GM13976 (cell line): ENCODE results near the gene NFIA.

Experiments used
- DNase-seq: peaks from one replicate; pipeline ENCODE4 v3.0.0; 2012; ENCODE audit warnings: low spot score
- in situ Hi-C: fragments of 300-500 bp; cut with MboI; formaldehyde crosslinking; loops from one replicate; pipeline ENCODE4 v1.12.0; 2022; ENCODE audit warnings: low sequenced_read_pairs, mixed read lengths, inconsistent platforms; ENCODE audit not compliant: unreplicated experiment
- TF ChIP-seq, protein P1 (sequence below): IDR thresholded peaks from 2 replicates; pipeline ENCODE4 v1.5.1; 2012; ENCODE audit warnings: borderline replicate concordance, mild to moderate bottlenecking; ENCODE audit not compliant: insufficient read depth; ENCODE audit errors: extremely low read depth, missing control alignments, control extremely low read depth

NFIA gene

DNA sequence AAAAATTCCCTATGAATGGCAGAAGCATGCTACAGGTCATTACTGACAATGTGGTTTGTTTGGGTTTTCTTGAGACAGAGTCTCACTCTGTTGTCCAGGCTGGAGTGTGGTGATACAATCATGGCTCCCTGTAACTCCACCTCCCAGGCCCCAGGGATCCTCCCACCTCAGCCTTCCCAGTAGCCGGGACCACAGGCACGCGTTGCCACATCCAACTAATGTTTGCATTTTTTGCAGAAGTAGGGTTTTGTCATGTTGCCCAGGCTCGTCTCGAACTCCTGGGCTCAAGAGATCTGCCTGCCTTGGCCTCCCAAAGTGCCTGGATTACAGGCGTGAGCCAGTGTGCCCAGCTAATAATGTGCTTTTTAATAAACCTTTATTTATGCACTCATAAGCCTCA is 259.1 kb downstream of the NFIA start:
- in situ Hi-C loops, result no loop called here
- TF ChIP-seq, protein P1, sequence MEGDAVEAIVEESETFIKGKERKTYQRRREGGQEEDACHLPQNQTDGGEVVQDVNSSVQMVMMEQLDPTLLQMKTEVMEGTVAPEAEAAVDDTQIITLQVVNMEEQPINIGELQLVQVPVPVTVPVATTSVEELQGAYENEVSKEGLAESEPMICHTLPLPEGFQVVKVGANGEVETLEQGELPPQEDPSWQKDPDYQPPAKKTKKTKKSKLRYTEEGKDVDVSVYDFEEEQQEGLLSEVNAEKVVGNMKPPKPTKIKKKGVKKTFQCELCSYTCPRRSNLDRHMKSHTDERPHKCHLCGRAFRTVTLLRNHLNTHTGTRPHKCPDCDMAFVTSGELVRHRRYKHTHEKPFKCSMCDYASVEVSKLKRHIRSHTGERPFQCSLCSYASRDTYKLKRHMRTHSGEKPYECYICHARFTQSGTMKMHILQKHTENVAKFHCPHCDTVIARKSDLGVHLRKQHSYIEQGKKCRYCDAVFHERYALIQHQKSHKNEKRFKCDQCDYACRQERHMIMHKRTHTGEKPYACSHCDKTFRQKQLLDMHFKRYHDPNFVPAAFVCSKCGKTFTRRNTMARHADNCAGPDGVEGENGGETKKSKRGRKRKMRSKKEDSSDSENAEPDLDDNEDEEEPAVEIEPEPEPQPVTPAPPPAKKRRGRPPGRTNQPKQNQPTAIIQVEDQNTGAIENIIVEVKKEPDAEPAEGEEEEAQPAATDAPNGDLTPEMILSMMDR, result no peak
- no peak for DNase-seq

DNA sequence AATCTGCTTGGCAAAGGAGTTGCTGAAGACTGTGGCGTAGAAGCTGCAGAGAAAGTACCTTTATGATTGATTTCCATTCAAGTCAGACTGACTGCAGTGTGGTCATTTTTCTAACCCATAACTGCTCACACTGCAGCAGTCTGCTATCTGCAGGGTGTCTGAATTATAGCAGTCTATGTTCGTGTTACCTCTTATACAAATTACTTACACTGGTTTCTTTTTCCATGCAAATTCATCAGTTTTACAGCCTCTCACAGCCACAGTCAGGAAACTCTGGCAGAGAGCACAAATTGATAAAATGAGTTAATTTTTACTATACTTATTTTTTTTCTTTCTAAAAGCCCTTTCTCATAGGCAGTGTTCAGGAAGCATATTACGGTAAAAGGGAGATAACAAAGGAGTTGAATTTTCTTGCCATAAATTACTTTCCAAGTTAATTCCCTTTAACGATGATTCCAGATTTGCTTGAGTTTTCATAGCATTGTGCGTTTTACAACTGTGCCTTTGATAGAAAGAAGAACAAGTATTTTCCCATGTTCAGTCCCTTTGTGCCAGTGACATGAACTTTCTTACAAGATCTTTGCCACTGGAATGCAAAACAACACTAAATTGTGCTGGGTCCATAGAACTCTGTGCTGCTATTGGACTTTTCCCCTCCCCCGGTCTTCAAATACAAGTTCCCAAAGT is 261.5 kb downstream of the NFIA start:
- no peak for DNase-seq
- TF ChIP-seq, protein P1, result no peak
- in situ Hi-C loops, result no loop called here

DNA sequence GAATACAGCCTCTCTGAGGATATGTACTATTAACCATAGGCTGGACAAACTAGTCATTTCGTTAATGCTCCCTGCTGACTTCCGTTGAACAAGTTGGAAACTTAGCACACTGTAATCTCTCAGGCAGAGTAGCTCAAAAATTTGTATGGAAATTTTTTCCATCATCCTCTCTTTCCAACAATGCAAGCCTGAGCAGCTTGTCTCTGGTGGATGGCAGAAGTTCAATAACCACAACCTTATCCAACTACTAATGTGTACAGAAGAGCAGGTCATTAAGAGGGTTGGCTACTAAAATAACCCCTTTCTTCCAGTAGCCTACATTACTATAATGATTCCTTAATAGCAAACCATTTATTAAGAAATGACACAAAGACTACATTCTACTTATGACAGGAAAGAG is 262.3 kb downstream of the NFIA start:
- in situ Hi-C loops, result no loop called here
- TF ChIP-seq, protein P1, result no peak
- no peak for DNase-seq

DNA sequence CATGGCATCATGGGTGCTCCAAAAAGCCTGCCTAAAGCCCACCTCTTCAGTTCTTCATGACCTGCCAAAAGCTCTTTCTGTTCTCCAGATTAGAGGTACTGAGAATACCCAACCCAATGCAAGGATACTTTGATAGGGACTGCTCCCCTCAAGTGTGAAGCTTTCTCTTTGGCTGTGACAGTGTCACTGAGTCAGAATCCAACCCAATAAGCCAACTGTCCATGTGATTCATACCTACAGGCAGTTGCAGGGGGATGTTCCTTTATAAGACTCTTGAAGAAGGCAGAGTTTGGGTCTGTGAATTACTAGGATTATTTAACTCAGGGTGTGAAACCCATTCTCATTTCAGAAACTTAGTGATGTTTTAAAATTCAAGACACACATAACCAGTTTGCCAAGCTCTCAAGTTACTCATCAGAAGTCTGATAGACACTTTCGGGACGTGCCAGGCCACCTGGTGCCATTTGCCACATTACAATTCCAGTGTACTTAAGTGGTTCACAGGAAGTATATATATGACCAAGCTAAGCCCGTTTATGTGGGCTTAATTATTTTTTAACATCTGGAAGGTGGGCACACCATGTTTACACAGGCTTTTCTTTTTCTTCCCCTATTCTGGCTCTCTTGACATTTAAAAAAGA is 265.8 kb downstream of the NFIA start:
- TF ChIP-seq, protein P1, result no peak
- in situ Hi-C loops, result no loop called here
- DNase-seq, result no peak

DNA sequence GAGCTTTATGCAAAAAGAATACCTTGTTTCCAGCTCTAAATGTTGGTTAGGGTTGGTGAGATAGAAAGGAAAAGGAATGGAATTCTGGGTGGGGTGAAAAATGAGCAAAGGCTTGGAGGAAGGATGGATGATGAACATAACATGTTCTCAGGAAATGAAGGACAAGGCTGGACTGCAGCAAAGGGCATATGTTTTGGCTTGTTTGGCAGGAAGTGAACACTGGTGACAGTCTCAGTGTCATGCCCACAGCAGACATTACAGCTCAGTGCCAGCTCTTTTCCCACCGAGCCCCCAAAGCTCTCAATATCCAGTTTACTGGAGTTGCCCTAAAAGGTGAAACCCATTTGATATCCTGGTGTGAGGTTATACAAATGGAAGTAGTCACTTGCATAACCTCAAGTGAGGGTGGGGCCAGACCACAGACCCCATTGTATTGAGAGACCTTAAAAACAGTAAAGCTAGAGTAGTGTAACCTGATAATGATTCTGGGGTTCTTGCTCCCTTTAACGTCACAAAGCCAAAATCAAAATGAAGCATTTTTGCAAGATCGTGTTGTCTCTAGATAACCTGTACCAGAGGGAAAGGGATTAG is 270.6 kb downstream of the NFIA start:
- TF ChIP-seq, protein P1, result no peak
- in situ Hi-C loops, result no loop called here
- no peak for DNase-seq

DNA sequence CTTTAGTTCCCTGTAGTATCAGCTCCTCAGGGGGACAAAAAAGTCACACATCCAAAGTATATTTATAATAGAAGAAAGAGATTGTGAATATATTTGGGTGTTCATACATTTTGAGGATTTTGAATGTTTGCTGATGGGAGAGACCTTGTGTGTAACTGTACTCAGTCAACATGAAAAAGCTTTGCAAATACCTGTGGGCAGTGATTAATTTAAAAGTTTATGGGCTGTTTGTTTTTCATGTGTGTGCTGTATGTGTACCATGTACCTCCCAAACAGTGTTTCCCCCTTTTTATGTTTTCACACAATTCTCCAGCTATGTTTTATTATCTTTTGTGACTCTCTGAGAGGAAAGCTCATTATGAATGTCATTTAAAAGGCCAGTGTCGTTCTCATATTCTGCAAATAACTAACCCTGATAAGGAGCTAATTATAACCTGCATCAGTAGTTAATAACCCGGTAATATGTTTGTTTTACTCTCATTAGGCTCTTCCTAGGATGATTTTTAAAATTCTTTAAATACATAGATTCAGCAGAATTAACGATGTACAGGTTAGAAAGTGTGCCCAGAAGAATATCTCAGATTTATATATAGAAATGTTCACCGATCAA is 271.5 kb downstream of the NFIA start:
- DNase-seq, result no peak
- in situ Hi-C loops, result no loop called here
- TF ChIP-seq, protein P1, result no peak
